Ammon's horn (tissue), 1 donor: ENCODE measurements around the gene SLAMF9.

ENCODE experiments used
- DNase-seq: peaks from one replicate; pipeline ENCODE4 v3.0.0-alpha.2; 2016; ENCODE audit warnings: low spot score

Gene SLAMF9

DNA sequence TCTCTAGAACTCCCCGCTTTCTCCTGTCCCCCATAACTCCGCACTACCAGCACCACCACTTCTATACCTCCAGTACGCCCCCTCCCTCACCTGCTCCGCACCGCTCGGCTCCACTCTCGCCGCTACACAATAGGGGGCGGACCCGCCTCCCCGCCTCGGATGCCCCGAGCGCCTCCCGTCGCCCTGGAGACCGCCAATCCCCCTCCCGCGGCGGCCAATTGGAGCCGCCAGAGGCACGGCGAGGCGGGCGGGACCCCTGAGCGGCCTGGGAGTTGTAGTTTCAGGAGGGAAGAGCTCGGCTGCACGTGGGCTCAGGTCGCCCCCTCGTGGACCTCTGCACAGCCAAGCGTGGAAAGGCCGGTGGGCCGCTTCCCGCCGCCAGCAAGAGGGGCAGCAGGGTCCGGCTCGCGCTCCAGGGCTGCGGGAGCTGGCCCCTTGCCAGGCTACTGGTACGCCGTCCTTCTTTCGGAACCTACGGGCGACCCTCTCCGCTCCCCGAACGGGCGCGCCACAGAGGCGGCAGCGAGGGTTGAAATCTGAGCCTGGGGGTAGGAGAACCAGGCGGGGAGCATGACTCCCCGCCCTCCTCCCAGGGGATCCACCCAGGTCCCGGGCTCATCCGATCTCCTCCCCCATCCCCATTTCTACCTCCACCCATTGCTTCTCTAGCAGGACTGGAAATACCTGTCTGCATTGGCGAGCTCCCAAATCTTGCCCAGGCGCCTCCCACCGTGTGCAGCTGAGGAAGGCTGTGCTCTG is 8.4 kb downstream of the SLAMF9 start, which contains the start of gene IGSF9:
Gene IGSF9 (minus strand): TSS at position 131 of the 759 bp plus-strand sequence. CDS start 2,159 bp downstream, outside the sequence.
- DNase-seq: peak; percentile 86

DNA sequence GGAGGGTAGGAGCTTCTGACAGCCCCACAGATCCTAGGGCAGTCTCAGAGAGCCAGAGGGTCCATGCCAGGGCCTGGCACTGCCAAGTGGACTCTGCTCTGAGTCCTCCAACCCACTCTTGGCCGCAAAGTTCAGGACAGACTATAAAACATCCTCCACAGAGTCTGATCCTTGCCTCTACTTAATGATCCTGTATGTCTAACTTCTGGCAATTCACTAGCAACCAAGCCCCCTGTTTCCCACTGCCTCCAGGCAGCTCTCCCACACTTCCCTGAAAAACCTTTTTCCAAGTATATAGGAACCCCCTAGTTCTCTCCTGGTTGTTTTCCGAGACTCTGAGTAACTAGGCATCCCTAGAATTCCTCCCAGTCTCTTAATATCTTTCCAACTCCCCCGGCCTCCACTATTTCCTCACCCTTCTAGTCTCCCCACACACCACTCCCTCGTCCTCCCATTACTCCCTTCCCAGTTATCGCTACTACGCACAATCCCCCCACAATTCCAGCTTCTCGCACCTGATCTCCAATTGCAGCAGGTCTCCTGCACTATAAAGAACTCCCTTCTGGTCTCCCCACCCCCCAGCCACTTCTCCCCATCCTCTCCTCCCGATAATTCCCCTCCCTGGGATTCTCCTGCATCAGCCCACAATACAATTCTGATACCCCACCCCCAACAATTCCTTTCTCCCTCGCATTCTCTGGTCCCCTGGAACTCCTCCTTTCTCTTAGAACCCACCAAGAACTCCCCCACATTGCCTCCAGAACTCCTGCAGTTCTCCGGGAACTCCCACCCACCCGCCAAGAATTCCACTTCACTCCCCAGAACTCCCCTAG is 9.2 kb downstream of the SLAMF9 start:
- no peak for DNase-seq

DNA sequence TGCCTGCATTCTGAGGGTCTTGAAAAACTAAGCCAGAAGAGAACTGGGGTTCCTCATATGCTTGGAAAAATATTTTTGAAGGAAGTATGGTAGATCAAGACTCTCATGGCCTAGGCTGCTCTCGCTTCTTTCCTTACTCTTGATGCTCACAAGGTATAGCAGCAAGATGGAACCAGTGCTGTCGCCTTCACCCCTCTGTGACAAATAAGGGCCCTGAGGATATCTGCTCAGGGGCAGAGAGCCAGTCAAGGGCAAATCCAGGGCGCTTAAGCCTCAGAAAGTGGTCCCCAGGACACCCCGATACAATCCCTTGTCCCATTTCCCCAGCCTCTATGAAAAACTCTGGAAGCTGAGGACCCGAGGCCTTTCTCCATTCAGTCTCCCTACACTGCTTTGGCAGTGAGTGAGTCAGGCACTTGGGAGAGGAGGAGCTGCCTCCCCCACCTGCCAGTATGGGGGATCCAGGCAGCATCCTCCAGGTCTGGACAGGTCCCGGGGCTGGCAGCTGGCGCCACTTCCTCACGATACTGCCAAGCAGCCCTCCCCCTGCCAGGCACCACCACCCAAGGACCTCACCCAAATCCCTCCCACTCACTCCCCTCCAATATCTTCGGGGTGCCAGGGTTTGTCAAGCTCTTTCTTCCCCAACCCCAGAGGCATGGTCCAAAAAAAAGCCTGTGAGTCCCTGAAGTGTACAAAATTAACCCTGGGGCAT is 10.0 kb downstream of the SLAMF9 start:
- no peak for DNase-seq

DNA sequence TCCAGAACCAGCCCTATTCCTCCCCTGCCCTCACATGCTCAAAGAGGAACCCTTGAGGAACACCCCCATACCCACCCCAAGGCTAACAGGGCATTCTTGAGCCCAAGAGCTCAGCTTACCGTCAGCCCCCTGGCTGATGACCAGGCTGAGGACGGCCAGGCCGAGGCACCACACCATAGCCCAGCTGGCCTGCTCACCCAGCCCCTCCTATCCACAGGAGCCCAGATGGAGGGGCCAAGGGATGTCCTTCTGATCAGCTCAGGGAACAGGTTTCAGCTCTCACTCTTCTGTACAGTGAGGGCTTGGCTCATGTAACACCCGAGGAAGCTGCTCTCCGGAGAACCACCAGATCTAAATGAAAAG is 10.8 kb downstream of the SLAMF9 start:
- no peak for DNase-seq

DNA sequence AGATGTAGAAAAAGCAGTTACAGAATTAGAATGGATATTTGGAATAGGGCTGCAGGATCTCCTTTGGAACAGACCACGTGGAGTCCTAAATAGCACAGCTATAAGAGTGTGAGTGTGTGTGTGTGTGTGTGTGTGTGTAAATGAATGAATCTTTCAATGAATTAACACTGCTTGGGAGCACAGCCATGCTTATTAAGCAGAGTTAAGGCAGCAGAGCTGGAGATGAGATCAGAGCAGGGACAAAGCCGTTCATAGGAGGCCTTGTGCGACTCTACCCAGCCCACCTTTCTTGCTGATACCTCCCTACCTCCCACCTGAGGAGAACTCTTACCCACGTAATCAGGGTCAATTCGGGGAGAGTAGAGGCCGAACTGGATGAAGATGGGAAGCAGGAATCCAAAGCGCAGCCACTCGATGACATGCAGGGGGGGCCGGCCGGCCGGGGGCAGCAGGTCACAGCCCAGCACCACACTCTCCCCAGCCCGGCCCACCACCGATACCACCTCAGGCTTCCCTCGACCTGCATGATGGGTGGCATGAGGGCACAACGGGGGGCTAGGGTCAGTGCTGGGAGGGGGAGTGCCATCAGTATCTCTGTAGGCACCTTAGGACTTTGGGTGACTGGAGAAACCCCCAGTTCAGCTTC is 11.3 kb downstream of the SLAMF9 start:
- no peak for DNase-seq

DNA sequence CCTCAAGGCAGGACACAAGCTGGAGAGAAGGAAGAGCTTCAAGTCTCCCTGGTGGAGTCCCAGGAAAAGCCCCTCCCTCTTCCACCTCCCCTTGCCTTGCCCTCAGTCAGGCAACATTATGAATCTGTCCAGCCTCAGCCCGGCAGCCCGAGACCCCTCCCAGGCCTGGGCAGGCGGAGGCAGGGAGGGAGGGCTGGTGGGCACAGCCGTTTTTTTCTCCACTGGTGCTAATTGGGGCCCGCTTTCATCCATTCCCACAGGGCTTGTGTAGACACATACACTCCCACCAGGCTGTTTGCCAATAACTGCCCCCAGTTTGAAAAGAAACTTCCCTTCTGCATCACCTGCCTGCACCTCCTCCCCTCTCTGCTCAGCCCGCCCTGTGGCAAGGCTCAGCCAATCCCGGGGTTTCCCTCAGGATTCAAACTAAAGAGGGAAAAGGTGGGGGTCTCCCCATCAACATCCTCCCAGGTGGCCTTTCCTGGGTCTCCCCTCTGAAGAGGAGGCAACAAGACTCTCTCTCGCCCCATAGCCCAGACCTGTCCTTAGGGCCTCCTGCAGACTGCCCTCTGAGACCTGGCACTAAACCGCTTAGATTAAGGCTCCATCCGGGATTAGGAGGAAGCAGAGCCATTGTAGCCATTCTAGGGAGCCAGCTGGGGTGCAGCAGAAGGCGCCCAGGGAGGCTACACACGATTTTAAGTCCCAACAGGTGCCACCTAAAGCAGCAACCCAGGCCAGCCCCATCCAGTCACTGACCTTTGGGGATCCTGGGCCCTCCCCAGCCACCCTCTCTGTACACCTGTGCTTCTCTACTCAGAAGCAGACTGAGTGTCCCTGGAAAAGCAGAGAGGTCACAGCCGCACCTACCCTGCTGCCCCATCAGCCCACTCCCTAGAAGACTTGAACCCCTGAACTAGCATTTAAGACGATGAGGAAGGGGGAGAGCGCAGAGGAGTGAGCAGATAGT is 12.2 kb downstream of the SLAMF9 start:
- DNase-seq: no peak

DNA sequence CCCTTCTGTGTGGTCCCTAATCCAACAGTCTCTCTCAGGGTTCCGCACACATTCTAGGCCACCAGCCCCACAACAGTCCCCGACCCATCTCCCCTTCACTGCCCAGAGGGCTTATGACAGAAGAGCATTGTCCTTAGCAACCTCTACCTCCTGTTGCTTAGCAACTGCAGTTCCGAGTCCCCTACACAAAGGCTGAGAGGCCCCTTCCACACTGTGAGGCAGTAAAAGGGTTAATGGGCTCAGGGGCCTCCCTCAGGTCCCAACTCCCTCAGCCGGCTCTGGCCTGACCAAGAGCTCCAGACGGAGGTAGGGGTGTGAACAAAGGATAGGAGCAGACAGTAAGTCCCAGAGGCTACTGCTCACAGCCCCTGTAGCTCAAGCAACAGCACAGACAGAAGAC is 12.9 kb downstream of the SLAMF9 start:
- no peak for DNase-seq

DNA sequence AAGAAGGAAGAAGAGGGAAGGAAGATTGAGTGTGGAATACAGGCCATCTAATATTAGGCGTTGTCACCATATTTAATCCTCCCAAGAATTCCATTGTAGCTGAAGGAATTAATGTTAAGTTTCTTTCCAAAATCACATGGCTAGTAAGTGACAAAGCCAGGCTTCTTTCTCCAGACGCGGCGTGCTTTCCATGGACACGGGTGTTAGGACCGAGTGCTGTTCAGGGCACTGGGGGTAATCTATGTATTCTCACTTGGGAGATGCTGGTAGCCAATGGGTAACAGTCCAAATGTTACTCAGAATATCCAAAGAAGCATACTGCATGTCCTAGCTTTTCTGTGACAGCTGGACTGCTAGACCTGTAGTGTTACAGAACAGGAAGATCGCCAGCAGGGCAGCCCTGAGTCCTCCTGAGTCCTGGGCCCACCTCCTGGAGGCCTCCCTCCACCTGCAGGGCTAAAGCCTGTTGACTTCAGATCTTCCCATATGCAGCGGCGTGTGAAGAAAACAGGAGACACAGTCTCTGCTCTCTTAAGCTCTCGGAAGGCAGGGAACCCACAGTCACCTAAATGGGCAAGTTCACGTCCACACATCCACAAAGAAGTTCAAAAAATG is 13.9 kb downstream of the SLAMF9 start:
- DNase-seq: no peak

DNA sequence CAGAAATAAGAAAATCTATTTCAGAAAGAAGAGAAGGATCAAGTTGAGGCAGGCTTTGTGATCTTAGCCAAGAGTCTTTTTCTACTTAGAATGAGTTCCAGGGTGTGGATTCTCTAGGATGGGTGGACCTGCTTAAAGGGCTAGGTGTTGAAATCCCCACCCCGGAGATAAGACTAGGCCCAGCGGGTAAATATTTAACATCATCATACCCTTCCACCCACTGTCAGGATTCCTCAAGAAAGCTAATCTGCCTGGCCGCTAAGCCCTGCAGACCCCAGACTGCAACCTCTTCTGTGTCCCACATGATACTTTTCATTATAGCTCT is 14.4 kb downstream of the SLAMF9 start:
- no peak for DNase-seq

DNA sequence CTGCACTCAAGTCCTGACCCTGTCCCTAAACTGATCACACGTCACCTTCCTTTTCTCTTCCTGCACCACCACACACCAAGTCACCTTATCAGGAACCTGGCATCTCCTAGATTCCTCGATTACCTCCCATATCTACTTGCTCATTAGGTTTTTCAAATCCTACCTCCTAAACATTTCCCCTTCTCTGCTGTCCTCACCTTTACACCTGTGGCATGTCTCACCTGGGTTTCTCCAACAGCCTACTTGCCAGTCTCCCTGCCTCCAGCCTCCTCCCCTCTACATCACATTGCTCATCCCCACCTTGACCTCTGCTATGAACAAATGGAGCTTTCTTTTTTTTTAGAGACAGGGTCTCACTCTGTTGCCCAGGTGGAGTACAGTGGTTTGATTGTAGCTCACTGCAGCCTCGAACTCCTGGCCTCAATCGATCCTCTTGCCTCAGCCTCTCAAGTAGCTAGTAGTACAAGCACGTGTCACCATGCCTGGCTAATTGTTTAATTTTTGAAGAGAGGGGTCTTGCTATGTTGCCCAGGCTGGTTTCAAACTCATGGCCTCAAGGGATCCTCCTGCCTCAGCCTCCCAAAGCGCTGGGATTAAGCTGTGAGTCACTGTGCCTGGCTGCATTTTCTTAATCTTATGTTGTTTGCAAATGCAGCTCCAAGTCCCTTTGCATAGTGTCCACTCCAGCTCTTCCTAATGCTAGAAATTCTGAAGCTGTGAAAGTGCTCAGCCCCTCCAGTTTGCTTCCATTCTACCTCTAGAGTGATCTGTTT is 14.9 kb downstream of the SLAMF9 start:
- DNase-seq: no peak

DNA sequence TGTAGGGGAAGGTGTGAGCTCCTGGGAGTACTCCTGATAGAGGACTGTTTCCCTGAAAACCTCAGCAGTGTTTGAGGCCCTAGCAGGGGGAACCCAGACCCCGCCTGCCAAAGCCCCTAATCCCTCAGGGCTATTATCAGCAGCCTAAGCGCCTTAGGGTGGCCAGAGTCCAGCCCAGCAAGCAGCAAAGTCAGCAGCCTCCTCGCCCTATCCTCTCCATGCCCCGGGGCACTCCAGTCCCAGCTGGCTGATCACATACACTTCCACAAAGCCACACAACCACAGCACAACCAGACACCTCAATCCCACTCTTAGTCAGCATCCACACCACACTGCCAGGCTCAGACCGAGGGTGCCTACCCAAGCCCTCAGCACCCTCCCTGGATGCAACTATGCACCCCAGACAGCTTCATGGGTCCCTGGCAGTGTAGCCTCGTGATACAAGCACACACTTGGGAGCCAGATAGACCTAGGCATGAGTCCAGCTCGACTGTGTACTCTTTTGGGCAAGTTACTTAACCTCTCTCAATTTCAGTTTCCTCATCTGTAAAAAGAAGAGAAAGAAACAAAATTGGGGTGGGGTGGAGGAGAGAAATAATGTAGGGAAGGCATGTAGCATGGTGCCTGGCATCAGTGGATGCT is 15.7 kb downstream of the SLAMF9 start:
- DNase-seq: no peak

DNA sequence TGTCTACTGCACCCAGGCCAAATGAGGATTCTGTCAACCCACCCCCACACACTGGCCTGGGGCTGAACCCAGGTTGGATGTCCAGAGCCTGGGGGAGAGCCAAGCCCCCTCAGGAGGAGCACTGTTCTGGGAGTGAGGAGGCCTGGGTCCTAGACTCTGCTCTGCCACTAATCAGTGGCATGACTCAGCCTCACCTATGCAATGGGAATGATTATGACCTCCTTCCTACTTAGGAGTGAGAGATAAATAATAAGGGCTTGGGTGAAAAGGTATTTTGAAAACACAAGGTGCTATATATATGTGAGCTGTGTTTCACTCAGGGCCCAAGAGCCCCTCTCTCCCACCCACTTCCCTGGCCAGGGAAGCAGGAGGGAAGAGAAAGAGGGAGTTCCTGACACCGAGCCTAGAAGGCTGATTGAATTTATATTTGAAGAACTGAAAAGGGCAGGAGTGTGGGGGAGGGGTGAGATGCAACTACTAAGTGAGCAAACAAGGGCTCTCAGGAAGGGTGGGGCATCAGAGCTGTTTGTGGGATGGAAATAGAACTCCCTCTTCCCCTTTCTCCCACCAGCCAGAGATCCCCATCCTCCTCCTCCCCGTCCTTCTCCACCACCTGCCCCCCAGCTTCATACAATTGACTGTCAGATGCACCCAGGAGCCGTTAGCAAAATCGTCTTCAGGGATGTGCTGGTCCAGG is 16.8 kb downstream of the SLAMF9 start:
- DNase-seq: no peak

DNA sequence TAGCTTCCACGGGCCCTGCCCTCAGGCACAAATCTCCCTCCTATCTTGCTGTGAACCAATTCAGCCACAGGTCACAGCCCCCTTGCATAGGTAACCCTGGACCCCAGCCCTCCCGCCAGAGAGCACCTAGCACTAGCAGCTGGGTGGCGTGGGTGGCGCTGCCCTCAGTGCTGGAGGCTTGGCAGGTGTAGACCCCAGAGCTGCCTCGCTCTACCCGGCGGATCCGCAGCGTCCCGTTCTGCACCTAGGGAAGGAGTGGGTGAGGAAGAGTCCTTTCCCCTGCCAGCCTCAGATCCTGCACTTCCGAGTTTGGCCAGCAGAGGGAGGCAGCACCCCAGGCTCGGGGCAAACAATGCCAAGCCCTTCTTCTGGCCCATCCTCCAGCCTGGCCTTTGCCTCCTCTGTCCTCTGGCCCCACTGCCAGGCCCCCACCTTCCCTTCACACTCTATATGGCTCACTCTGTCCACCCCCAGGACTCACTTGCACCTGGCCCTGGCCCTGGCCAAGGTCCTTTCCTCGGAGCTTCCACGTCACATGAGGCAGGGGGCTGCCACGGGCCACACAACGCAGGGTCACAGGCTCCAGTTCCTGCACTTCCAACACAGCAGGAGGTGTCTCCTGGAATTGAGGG is 17.6 kb downstream of the SLAMF9 start:
- peak; percentile 52 for DNase-seq

DNA sequence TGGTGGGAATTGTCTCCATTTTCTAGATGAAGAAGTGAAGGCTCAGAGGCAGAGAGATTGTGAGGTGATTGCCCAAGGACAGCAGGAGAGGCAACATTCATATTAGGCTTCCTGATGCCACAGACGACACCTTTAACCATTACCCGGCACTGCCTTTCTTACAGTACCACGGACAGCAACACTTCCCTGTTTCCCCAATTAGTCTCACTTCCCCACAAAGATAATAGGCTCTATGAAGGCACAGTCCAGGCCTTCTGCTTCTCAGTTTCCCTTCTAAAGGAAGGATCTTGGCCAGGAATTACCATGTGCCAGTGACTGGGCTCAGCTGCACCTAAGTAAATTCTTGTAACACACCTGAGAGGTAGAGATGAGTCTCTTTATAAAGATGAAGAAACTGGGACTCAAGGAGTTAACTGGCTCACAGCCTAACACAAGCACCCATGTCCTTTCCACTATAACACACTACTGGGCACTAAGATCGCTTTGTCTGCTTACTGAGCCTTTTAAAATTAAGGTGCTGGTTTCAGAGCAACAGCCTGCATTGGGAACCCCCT is 18.2 kb downstream of the SLAMF9 start:
- DNase-seq: no peak

DNA sequence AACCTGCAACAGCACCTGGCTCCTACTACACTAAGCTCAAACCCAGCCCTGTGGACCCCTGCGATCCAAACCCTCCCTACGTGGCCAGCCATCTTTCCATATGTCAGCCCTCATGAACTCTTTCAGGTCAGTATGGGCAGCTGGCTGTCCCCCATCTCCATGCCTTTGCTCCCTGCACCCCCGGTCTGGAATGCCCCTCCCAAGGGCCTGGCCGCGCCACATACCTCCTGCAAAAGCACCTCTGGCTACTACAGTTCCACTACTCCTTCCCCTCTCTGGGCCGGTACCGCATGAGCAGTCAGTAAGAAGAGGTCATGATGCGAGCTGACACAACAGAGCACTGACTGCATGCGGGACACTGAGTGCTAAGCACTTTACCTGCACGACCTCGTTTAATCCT is 18.7 kb downstream of the SLAMF9 start:
- no peak for DNase-seq

DNA sequence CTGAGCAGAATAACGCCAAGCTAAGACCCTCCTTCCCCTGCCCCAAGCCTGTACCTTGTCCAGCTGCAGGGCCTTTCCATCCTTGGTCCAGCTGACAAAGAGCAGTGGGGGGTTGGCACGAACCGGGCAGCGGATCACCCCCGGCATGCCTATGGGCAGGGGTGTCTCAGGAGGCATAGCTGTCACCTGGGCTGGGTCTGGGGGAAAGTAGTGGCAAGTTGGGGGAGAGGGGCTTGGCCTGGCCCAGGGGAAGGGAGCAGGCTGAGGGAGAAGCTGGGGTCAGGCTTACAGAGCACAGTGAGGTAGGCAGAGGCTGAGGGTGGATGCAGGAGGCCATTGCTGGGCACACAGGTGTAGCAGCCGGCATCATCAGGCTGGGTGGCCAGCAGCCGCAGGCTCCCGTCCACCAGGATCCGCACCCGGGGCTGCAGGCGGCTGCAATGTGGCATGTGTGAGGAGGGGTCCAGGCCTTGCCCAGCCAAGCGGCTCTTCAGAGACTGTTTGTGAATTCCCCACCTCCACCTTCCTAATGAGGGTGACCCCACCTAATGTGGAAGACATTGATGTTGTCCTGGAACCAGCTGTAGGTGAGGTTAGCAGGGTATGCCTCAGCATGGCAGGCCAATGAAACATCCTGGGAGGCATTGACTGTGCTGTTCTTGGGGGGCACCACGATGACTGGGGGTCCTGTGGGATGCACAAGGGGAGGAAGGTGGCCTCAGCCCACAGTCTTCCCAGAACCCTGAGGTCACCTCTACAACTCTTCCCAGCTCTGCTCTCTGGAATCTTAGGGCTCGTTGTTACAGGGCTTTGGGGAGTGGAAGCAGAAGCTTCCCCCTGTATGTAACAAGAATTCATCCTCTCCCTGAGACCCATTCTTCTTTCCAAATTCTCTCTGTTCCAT is 19.6 kb downstream of the SLAMF9 start:
- DNase-seq: no peak

DNA sequence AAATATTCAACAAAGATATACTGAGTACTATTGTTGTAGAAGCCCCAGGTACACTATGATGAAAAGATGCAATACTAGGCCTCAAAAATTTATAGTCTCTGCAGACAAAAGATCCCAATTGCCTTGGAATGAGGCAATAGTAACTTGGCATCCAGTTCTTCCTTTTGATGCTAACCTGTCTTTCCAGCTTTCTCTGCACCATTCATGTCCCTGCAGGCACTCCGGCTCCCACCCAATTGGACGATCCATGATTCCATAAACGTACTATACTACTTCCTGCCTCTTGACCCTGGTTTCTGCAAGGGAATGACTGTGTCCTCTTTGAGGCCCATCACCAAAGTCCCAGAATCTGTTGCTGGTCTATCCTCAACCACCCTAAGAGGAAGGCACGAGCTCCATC is 20.7 kb downstream of the SLAMF9 start:
- no peak for DNase-seq
